EL (cell line): ENCODE results near the gene AP3S2.
"Not testable (repeated sequence)": the region's sequence is repeated elsewhere in the genome, so short reads cannot be mapped to it uniquely, and the experiment has no call there.

Experiments used
- DNase-seq: peaks from one replicate; pipeline ENCODE4 v3.0.0-alpha.2; 2016

AP3S2 gene

DNA sequence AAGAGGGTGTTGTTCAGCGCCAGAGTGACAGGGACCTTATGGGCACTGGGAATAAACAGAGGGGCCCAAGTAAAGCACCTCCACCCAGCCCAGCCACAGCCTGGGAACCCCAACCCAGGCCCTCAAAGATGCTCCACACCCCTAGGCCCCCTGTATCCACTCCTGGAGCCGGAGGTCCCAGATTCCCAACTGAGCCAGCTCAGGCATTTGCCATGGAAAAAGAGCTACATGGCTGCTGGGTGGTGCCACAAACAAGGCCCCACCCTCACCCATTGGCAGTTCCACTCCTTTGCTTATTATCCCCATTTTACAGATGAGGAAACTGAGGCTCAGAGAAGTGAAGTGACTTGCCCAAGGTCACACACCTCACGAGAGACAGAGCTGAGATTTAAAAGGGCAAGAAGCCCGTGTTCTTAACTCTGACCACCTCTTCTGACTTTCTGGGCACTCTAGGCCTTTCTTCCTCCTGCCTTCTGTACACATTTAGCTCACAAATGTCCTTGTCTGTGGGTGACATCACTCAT is 96.1 kb downstream of the AP3S2 start:
- no peak for DNase-seq

DNA sequence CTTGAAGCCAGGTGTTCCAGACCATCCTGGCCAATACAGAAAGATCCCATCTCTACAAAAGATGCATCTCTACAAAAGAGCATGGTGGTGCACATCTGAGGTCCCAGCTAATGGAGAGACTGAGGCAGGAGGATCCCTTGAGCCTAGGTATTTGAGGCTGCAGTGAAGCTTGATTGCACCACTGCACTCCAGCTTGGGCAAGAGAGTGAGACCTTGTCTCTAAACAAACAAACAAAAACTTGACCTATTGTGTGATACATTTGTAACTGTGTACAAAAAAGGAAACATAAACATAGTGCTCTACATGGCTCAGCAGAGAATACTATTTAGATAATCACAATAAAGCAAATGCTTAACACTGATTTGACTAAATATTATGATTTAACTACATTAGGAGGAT is 97.8 kb downstream of the AP3S2 start:
- DNase-seq: no peak

DNA sequence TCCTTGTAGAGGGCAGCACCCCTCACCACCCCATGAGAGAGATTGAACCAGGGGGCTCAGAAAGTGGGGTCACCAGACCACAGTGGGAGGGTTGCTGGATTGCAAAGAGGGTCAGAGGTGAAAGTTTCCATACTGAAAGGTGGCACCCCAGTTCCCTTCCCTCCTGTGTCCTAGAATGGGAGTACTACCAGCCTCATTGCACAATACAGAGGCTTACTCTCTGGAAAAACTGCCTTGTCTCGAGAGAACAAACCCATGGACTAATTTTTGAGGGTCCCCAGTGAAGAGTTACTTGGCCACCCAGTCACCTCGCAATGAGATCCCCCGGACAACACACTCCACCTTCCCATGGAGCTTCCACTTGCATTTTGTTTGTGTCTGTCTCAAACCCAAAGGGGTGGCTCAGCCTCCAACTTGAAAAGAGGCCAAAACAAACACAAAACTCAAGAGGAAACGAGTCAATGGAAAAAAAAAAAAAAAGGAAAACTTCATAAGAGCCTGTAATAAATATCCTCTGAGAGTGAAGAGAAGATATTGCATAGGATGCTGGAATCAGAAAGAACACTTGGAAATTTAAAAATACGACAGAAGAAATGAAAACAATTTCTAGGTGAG is 99.1 kb downstream of the AP3S2 start:
- peak; percentile 54 for DNase-seq

DNA sequence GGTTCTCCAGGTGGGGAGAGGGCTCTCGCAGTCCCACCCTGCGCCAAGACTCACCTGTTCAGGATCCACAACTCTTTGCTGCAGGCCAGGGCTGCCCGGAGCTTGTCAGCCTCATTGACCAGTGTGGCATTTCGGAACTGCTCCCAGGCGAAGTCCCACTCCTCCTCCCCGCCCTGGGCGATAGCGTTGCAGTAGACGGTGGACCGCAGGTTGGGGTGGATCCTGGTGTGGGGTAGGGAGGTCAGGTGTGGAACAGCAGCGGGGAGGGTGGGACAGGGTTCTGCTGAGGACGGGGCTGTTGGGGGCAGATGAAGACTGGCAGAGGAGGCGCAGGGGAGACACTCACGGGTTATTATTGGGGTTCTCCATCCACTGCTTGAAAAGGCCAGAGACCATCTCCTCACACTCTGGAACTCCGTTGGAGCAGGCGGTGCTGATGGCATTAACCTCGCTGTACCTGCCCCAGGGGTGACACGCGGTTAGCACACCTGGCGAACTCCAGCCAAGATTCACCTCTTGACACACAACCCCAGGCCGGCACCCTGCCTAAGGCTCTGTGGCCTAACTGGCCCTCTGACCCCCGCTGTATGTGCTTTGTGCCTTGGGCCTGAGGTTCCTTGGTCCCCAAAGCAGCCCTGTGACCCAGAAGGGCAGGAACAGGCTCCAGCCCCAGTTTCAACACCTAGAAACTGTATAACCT is 101.5 kb downstream of the AP3S2 start:
- no peak for DNase-seq

DNA sequence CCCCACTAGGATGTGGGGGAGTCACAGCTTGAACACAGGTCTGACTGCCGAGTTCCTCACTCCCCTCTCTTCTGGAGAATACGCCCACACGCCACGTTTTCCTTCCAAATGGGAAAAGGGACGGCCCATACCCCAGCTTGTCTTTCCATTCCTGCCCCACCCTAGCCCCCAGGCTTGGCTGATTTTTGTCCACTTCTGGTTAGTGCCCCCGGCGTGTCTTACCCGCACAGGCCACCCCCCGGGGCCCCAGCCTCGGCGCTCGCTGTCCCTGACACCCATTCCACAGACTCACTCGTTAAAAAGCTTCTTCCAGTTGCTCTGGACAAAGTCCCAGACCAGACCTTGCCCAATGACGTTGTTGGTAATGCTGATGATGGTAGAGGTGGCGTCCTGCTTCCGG is 103.1 kb downstream of the AP3S2 start:
- DNase-seq: no peak

DNA sequence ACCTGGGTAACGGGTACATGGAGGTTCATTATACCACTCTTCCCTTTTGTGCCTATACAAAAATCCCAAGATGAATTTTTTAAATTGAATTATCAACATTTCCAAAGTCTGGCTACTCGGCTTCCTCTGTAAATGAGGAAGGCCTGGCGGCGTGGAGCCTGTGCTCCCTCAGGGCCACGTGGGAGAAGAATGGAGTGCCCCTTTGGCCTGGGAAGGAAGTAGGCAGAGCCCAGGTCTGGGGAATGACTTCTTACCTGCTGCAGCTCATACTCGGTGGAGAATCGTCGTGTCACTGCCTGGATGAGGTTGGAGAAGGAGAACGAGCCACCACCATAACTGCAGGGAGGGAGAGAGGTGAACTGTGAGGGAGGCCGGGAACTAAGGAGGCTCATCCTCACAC is 103.6 kb downstream of the AP3S2 start:
- no peak for DNase-seq

DNA sequence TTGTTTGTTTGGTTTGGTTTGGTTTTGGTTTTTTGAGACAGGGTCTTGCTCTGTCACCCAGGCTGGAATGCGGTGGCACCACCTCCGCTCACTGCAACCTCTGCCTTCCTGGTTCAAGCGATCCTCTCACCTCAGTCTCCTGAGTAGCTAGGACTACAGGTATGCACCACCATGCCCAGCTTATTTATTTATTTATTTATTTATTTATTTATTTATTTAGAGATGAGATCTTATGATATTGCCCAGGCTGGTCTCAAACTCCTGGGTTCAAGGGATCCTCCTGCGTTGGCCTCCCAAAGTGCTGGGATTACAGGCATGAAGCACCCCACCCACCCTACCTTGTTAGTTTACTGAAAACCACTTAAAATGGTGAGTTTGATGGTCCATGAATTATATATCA is 105.2 kb downstream of the AP3S2 start:
- not testable (repeated sequence) for DNase-seq

DNA sequence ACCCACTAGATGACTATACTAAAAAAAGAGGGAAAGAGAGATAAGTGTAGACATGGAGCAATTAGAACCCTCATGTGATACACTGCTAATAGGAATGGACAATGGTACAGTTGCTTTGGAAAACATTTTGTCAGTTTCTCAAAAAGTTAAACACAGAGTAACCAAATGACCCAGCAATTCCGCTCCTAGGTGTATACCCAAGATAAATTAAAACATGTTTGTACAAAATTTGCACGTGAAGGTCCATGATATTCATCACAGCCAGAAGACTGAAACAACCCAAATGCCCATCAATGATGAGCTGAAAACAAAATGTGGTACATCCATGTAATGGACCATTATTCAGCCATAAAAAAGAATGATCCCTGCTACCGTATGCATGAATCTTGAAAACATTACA is 105.8 kb downstream of the AP3S2 start:
- DNase-seq: no peak

DNA sequence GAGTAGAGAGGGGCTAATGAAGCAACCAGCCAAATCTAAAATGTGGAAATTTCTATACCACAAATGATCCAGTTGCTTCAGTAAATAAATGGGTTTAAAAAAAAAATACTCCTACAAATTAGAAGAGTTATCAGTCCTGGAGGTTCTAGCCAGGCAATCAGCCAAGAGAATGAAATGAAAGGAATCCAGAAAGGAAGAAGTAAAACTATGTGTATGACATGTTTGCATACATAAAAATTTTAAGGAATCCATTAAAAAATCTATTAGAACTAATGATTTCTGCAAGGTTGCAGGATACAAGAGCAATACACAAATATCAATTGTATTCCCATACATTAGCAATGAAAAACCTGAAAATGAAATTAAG is 108.0 kb downstream of the AP3S2 start:
- peak; percentile 62 for DNase-seq

DNA sequence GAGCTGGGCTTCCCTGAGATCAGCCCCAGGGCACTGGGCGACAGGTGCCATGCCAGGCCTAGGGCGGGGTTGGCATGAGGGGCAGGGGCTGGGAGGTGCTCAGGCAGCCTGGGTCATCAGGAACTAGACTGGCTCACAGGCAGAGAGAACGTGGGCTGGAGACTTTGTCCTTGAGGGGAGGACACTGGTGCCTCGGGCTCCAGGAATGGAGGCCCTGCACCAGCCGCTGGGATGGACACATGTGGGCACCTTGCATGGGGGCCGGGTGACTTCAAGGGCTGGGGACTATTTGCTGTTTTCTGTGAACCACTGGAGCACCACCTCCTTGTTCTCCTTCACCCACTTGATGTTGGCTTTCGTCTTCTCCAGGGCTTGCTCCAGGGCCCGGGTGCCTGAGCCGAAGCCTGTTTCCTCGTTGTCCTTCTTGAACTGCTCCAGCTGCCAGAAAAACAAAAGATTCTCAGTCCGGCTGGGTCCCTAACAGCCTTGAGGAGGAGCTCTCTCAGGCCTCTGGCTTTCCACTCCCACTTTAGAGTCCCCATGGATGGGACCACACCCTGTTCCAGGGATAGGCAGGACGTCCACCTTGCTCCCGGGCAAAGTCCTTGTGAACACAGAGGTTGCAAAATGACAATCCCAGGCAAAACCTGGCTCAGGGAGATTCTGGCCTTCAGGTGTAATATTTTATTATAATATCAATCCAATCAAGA is 108.6 kb downstream of the AP3S2 start:
- DNase-seq: no peak

DNA sequence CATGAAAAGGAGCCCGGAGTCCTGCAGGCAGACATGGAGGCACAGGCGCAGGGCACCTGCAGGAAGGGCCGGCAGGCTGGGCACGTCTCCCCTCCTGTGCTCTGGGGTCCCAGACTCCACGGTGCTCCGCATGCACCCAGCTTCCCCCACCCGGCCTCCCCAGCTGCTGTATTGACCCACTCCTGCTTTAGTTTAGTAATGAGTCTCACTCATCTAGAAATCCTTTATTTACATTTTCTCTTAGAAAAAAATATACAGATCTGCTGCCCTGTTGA is 109.2 kb downstream of the AP3S2 start:
- DNase-seq: no peak

DNA sequence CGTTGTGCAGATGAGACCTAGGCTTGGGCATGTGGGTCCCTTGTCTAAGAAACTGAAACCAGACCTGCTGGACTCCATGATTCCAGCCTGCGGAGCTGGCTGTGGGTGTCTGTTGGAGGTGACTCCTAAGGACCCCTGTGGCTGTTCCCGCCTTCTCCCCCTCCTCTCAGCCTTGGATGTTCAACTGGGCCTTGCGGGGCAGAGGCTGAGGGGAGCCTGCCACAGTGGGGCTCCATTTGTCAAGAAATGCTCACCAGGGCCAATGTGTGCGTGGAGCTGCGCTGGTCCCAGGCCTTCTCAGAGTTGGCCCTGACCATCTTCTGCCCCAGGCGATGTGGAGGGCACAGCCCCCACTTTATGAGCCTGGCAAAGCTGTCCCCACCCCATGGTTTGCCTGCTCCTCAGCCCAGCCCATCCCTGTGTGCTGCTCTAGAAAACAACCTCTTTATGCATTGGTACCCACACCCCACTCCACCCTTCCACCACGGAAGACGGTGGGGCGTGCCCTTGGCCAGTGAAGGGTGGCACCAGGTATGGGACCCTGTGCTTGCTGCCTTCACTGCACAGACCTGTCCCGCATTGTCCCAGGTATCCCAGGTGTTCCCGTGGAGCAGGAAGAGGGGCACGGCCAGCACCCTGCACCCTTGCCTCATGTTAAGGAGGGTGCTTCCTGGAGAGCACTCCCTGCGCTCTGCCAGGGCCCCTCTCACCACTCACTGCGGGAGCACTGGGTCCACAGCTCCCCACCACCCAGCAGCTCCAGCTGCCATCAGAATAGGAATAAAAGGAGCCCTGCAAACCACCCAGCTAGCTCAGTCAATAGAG is 109.7 kb downstream of the AP3S2 start:
- DNase-seq: no peak

DNA sequence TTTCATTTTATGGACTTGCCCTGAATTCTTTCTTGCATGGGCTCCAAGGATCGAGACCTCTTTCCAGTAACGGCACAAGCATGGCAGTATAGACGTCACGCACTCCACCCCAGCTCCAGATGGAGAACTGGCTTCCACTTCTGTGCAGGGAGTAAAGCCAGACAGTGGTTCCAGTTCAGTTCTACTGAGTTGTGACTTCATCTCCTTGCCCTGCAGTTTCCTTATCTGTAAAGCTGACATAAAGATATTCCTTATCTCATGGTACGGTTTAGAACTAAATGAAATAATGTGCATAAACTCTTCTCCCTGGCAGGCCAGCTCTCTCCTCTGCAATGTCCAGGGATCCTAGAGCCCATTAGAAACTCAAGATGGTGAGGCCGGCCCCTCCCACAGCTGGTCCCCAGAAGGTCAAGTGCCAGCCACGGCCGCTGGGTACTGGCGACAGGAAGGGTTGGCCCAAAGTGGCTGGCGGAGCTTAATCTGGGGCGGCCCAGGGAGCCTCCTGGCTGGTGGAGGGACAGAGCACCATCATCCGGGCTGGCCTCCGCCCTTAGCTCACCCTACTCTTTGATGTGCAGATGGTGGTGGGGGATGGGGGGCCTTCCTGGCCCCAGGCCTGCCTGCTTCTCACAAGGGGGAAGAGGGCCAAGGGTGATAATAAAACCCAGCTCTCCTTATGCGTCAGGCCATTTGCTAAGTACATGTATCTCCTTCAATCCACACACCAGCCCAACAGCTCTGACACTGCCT is 110.5 kb downstream of the AP3S2 start:
- no peak for DNase-seq

DNA sequence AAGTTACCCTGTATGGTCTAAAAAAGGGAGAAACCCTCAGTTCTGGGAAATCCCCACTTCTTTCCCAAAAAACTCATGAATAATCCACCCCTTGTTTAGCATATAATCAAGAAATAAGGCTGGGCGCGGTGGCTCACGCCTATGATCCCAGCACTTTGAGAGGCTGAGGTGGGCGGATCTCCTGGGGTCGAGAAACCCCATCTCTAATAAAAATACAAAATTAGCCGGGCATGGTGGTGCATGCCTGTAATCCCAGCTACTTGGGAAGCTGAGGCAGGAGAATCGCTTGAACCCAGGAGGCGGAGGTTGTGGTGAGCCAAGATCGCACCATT is 111.2 kb downstream of the AP3S2 start:
- not testable (repeated sequence) for DNase-seq

DNA sequence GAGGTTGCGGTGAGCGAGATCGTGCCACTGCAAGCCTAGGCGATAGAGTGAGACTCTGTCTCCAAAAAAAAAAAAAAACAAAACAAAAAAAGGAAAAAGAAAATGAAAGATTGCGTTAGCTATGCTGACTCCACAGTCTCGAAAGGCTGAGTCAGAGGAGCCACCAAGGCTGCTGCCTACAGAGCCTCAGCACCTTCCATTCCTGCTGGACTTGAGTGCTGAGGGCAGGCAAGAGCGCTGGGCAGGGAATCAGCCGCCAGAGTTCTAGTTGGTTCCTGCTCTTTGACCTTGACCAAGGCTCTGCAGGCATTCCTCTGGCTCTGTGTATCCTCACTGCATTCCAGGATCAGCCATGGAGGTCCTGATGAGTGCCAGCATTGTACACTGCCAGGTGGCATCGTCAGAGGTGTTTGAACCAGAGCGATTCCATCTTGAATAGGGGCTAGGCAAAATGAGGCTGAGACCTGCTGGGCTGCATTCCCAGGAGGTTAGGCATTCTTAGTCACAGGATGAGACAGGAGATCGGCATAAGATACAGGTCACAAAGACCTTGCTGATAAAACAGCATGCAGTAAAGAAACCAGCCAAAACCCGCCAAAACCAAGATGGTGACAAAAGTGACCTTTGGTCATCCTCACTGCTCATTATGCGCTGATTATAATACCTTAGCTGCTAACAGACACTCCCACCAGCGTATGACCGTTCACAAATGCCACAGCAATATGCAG is 111.7 kb downstream of the AP3S2 start:
- DNase-seq: peak; percentile 68

DNA sequence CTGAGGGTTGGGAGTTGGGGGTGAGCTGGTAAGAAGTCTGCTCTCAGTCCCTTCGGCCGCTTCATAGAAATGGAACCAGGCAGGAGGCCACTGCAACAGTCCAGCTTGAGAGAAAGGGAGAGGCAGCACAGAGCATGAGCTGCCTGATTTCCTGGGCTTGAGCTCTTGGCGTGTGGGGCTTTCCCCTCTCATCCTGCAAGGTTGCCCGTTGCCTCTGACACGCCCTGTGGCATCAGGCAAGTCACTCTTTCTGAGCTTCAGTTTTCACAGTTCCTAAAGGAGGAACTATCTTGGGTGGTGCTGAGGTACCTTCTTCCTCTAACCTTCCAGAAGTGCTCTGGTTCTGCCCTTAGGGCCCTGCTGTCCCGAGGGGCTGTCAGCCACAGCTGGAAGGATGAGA is 112.7 kb downstream of the AP3S2 start:
- no peak for DNase-seq

DNA sequence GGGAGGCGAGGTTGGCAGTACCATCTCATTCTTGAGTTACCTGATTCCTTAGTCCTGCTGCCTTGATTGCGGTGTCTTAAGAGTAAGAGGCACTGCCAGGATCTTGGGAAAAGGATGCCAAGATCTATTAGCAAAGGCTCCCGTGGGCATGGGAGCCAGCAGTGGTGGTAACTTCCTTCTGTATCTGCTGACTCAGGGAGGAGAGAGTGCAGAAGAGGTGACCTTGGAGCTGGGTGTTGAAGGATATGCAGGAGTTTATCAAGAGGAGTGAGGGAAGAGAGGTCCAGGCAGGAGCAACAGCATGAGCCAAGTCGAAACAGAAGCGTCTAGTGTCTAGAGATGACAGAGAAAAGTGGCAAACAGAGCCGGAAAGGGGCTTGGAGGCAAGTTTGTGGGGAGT is 113.2 kb downstream of the AP3S2 start:
- no peak for DNase-seq
